ENCODE measurements around the gene FBH1.

FBH1 gene

DNA sequence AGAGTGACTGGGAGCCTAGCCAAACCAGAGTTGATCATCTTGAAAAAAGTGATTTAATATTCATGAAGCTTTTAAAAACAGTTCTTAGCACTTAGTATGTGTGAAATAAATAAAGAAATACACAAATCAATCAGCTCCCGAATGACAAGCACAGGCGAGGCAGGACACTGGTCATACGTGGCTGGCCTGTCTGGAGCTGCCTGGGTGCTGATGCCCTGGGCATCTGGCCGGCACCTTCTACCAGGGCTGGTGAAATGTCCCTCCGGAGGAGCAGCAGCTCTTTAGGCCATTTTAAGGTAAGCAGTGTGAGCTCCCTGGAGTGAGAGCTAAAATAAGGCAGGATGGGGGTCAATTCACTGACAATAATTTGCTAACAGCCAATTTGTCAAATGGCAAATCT lies 63.6 kb downstream of the FBH1 start:
- 93% methylated on average over 5 of the region's 5 CpGs for WGBS
- no peak overlapping the region for H3K4me2 ChIP-seq (ENCODE audit: low read length, poor library complexity, severe bottlenecking)
- H3K9me3 ChIP-seq (ENCODE audit: control insufficient read depth, low read length) = no peaks in the 10 kb centered on the region

GRCh38 chr10:5956146-5956936 lies 66.3 kb downstream of the FBH1 start:
- Histone ChIP-seq H2BK12ac (ENCODE audit: low read length in 2 of 2) (no peak overlapping the region), H3K36me3 (ENCODE audit: control insufficient read depth in 1 of 2, insufficient read depth in 2 of 2, low read depth in 1 of 2, low read length in 2 of 2) (peaks cover 0 to 3% of the 10 kb centered on the region in 2 experiments), H3K79me1 (replicated peaks; ENCODE audit: low read length, poor library complexity, severe bottlenecking) (no peaks in the 10 kb centered on the region), H3K4me1 (ENCODE audit: control insufficient read depth, insufficient read depth, low read depth, low read length) (peaks cover 2% of the 10 kb centered on the region), H3K27ac (ENCODE audit: low read length, poor library complexity, severe bottlenecking) (no peak overlapping the region), H3K14ac (ENCODE audit: low read length in 2 of 2) (no peak overlapping the region), H3K18ac (ENCODE audit: low read depth in 1 of 2, low read length in 2 of 2) (no peak overlapping the region), H3K9me3 (ENCODE audit: control insufficient read depth, low read length) (no peaks in the 10 kb centered on the region), H3K4me2 (ENCODE audit: low read length, poor library complexity, severe bottlenecking) (no peak overlapping the region), H2BK120ac (ENCODE audit: low read depth, low read length) (no peak overlapping the region), H3K9ac (ENCODE audit: low read length) (no peak overlapping the region), H3K4ac (ENCODE audit: low read depth in 1 of 2, low read length in 2 of 2) (no peak overlapping the region), H2AFZ (ENCODE audit: low read depth, low read length) (no peak overlapping the region), H3K27me3 (ENCODE audit: control insufficient read depth in 1 of 2, insufficient read depth in 1 of 2, low read length in 2 of 2) (peaks cover 0 to 4% of the 10 kb centered on the region in 2 experiments), H3K23ac (ENCODE audit: low read length in 2 of 2) (no peak overlapping the region), H2BK5ac (ENCODE audit: low read depth, low read length, poor library complexity, severe bottlenecking) (no peak overlapping the region), H2AK5ac (ENCODE audit: low read length, severe bottlenecking) (no peak overlapping the region), H4K91ac (ENCODE audit: low read length) (no peak overlapping the region), H4K8ac (ENCODE audit: low read length) (no peak overlapping the region), H3K4me3 (ENCODE audit: insufficient read depth in 1 of 2, low read depth in 1 of 2, low read length in 2 of 2) (no peak overlapping the region), H2BK15ac (ENCODE audit: low read depth, poor library complexity, severe bottlenecking) (no peak overlapping the region)
- WGBS = 93% methylated on average over 17 of the region's 17 CpGs
- no peak for DNase-seq

More for the DNA sequence above, 63.6 kb downstream of the FBH1 start:
- Histone ChIP-seq H2BK120ac (ENCODE audit: low read depth, low read length) (no peak overlapping the region), H2AK5ac (ENCODE audit: low read length, severe bottlenecking) (no peak overlapping the region), H2BK12ac (ENCODE audit: low read length in 2 of 2) (no peak overlapping the region), H3K23ac (ENCODE audit: low read length in 2 of 2) (no peak overlapping the region), H3K27ac (ENCODE audit: low read length, poor library complexity, severe bottlenecking) (no peak overlapping the region), H3K4me3 (ENCODE audit: insufficient read depth in 1 of 2, low read depth in 1 of 2, low read length in 2 of 2) (no peak overlapping the region), H4K91ac (ENCODE audit: low read length) (no peak overlapping the region), H3K14ac (ENCODE audit: low read length in 2 of 2) (no peak overlapping the region), H2AFZ (ENCODE audit: low read depth, low read length) (no peak overlapping the region), H3K9ac (ENCODE audit: low read length) (no peak overlapping the region), H2BK15ac (ENCODE audit: low read depth, poor library complexity, severe bottlenecking) (no peak overlapping the region), H3K4ac (ENCODE audit: low read depth in 1 of 2, low read length in 2 of 2) (no peak overlapping the region), H3K79me1 (replicated peaks; ENCODE audit: low read length, poor library complexity, severe bottlenecking) (no peaks in the 10 kb centered on the region), H2BK5ac (ENCODE audit: low read depth, low read length, poor library complexity, severe bottlenecking) (no peak overlapping the region), H3K4me1 (ENCODE audit: control insufficient read depth, insufficient read depth, low read depth, low read length) (peaks cover 4% of the 10 kb centered on the region), H3K27me3 (ENCODE audit: control insufficient read depth in 1 of 2, insufficient read depth in 1 of 2, low read length in 2 of 2) (peaks cover 0 to 8% of the 10 kb centered on the region in 2 experiments), H3K36me3 (ENCODE audit: control insufficient read depth in 1 of 2, insufficient read depth in 2 of 2, low read depth in 1 of 2, low read length in 2 of 2) (no peaks in the 10 kb centered on the region), H3K18ac (ENCODE audit: low read depth in 1 of 2, low read length in 2 of 2) (no peak overlapping the region), H4K8ac (ENCODE audit: low read length) (no peak overlapping the region)
- DNase-seq = no peak

- H3K9ac ChIP-seq (ENCODE audit: low read length) = no peak overlapping the region
- no peak overlapping the region for H4K8ac ChIP-seq (ENCODE audit: low read length)
- peak; percentile 57 for DNase-seq
- H3K4me2 ChIP-seq (ENCODE audit: low read length, poor library complexity, severe bottlenecking) = no peak overlapping the region
- no peaks in the 10 kb centered on the region for H3K9me3 ChIP-seq (ENCODE audit: control insufficient read depth, low read length)
- no peak overlapping the region for H3K27ac ChIP-seq (ENCODE audit: low read length, poor library complexity, severe bottlenecking)
- H3K27me3 ChIP-seq (ENCODE audit: control insufficient read depth in 1 of 2, insufficient read depth in 1 of 2, low read length in 2 of 2) = peaks cover 0 to 4% of the 10 kb centered on the region in 2 experiments
- no peak overlapping the region for H3K4ac ChIP-seq (ENCODE audit: low read depth in 1 of 2, low read length in 2 of 2)
- H3K4me3 ChIP-seq (ENCODE audit: insufficient read depth in 1 of 2, low read depth in 1 of 2, low read length in 2 of 2) = no peak overlapping the region
- H2AFZ ChIP-seq (ENCODE audit: low read depth, low read length) = no peak overlapping the region
- no peak overlapping the region for H2BK120ac ChIP-seq (ENCODE audit: low read depth, low read length)
- H4K91ac ChIP-seq (ENCODE audit: low read length) = no peak overlapping the region
- no peak overlapping the region for H3K18ac ChIP-seq (ENCODE audit: low read depth in 1 of 2, low read length in 2 of 2)
- peaks cover 2% of the 10 kb centered on the region for H3K4me1 ChIP-seq (ENCODE audit: control insufficient read depth, insufficient read depth, low read depth, low read length)
- no peak overlapping the region for H2AK5ac ChIP-seq (ENCODE audit: low read length, severe bottlenecking)
- no peak overlapping the region for H2BK5ac ChIP-seq (ENCODE audit: low read depth, low read length, poor library complexity, severe bottlenecking)
- H3K14ac ChIP-seq (ENCODE audit: low read length in 2 of 2) = no peak overlapping the region
- H3K79me1 ChIP-seq (replicated peaks; ENCODE audit: low read length, poor library complexity, severe bottlenecking) = no peaks in the 10 kb centered on the region
- WGBS = 71% methylated on average over 2 of the region's 2 CpGs
- peaks cover 0 to 3% of the 10 kb centered on the region in 2 experiments for H3K36me3 ChIP-seq (ENCODE audit: control insufficient read depth in 1 of 2, insufficient read depth in 2 of 2, low read depth in 1 of 2, low read length in 2 of 2)
- H3K23ac ChIP-seq (ENCODE audit: low read length in 2 of 2) = no peak overlapping the region
- H2BK15ac ChIP-seq (ENCODE audit: low read depth, poor library complexity, severe bottlenecking) = no peak overlapping the region
- no peak overlapping the region for H2BK12ac ChIP-seq (ENCODE audit: low read length in 2 of 2)
Measured at GRCh38 chr10:5958077-5958476, 68.0 kb downstream of the FBH1 start.

DNA sequence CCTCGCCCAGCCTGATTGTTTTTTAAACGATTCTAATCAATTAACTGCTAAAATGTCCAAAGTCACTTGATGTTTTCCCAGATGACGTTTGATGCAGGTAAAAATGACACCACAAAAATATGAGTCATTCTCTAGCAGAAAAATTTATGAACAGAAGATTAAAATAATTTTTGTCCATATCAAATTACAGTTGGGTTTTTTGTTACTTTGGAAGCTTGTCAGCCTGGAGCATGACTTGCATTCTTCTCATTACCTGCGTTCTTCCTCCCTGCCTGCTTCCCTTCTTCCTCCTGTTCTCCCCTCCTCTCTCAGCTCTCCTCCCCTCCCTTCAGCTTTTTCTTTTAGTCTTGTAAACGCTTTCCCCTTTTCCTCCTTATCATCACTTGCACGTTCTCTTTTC lies 68.6 kb downstream of the FBH1 start:
- H2BK12ac ChIP-seq (ENCODE audit: low read length in 2 of 2) = no peak overlapping the region
- no peak overlapping the region for H3K27ac ChIP-seq (ENCODE audit: low read length, poor library complexity, severe bottlenecking)
- H3K27me3 ChIP-seq (ENCODE audit: control insufficient read depth in 1 of 2, insufficient read depth in 1 of 2, low read length in 2 of 2) = peaks cover 0 to 4% of the 10 kb centered on the region in 2 experiments
- H2BK5ac ChIP-seq (ENCODE audit: low read depth, low read length, poor library complexity, severe bottlenecking) = no peak overlapping the region
- H3K9ac ChIP-seq (ENCODE audit: low read length) = no peak overlapping the region
- no peak overlapping the region for H3K4ac ChIP-seq (ENCODE audit: low read depth in 1 of 2, low read length in 2 of 2)
- H2AK5ac ChIP-seq (ENCODE audit: low read length, severe bottlenecking) = no peak overlapping the region
- H3K4me1 ChIP-seq (ENCODE audit: control insufficient read depth, insufficient read depth, low read depth, low read length) = peaks cover 2% of the 10 kb centered on the region
- H3K79me1 ChIP-seq (replicated peaks; ENCODE audit: low read length, poor library complexity, severe bottlenecking) = no peaks in the 10 kb centered on the region
- 86% methylated on average over 4 of the region's 6 CpGs for WGBS
- no peak overlapping the region for H3K4me2 ChIP-seq (ENCODE audit: low read length, poor library complexity, severe bottlenecking)
- no peak overlapping the region for H2BK15ac ChIP-seq (ENCODE audit: low read depth, poor library complexity, severe bottlenecking)
- no peak overlapping the region for H3K4me3 ChIP-seq (ENCODE audit: insufficient read depth in 1 of 2, low read depth in 1 of 2, low read length in 2 of 2)
- DNase-seq = no peak
- no peak overlapping the region for H4K91ac ChIP-seq (ENCODE audit: low read length)
- no peak overlapping the region for H2BK120ac ChIP-seq (ENCODE audit: low read depth, low read length)
- H3K23ac ChIP-seq (ENCODE audit: low read length in 2 of 2) = no peak overlapping the region
- no peak overlapping the region for H2AFZ ChIP-seq (ENCODE audit: low read depth, low read length)
- H4K8ac ChIP-seq (ENCODE audit: low read length) = no peak overlapping the region
- H3K36me3 ChIP-seq (ENCODE audit: control insufficient read depth in 1 of 2, insufficient read depth in 2 of 2, low read depth in 1 of 2, low read length in 2 of 2) = peaks cover 0 to 3% of the 10 kb centered on the region in 2 experiments
- no peak overlapping the region for H3K18ac ChIP-seq (ENCODE audit: low read depth in 1 of 2, low read length in 2 of 2)
- no peak overlapping the region for H3K14ac ChIP-seq (ENCODE audit: low read length in 2 of 2)
- no peaks in the 10 kb centered on the region for H3K9me3 ChIP-seq (ENCODE audit: control insufficient read depth, low read length)
